Stimulated activated CD4-positive, alpha-beta T cell treated with anti-CD3 and anti-CD28 coated beads, Interleukin-4, amount 100 ng/mL, for 4 hours (primary cell): ENCODE measurements around the gene GBF1.

Experiments
- DNase-seq, 2 experiments: peaks; one replicate each; pipeline ENCODE4 v3.0.0-alpha.2; 2020

The GBF1 gene

GRCh38 chr10:102396730-102397151, 151.4 kb downstream of the GBF1 start:
- no peak for DNase-seq

- no peak for DNase-seq
Observed at GRCh38 chr10:102397222-102398171, 152.2 kb downstream of the GBF1 start.

GRCh38 chr10:102398172-102399020, 153.1 kb downstream of the GBF1 start:
- no peak for DNase-seq

GRCh38 chr10:102399217-102400021, 154.1 kb downstream of the GBF1 start:
- DNase-seq: peak; percentile 80 to 85

GRCh38 chr10:102400076-102400475, 154.7 kb downstream of the GBF1 start:
- DNase-seq: no peak

- no peak for DNase-seq
Observed at GRCh38 chr10:102400598-102401341, 155.4 kb downstream of the GBF1 start.

- no peak for DNase-seq
Observed at GRCh38 chr10:102401342-102401654, 156.0 kb downstream of the GBF1 start.

GRCh38 chr10:102401735-102402511, 156.6 kb downstream of the GBF1 start:
- no peak for DNase-seq

GRCh38 chr10:102402512-102402896, 157.2 kb downstream of the GBF1 start:
- DNase-seq: no peak

- DNase-seq: no peak
Observed at GRCh38 chr10:102403115-102403514, 157.8 kb downstream of the GBF1 start.

GRCh38 chr10:102404361-102405107, 159.2 kb downstream of the GBF1 start:
- no peak for DNase-seq

- no peak for DNase-seq
Observed at GRCh38 chr10:102405108-102405571, 159.8 kb downstream of the GBF1 start.

- no peak for DNase-seq
Observed at GRCh38 chr10:102405632-102406031, 160.3 kb downstream of the GBF1 start.

- no peak for DNase-seq
Observed at GRCh38 chr10:102406815-102407214, 161.5 kb downstream of the GBF1 start.

- DNase-seq: no peak
Observed at GRCh38 chr10:102407425-102408130, 162.2 kb downstream of the GBF1 start.

GRCh38 chr10:102408131-102408727, 162.9 kb downstream of the GBF1 start:
- DNase-seq: no peak

GRCh38 chr10:102408728-102409603, 163.6 kb downstream of the GBF1 start:
- peak; percentile 83 to 86 for DNase-seq
